Activated gamma-delta T cell (primary cell): ENCODE measurements around the gene KIF21B.
A peak's percentile ranks its signal among the peaks of the same experiment; 100 is the strongest.

ENCODE experiments used
- DNase-seq: peaks from one replicate; lab custom pipeline; 2025; lab: John Stamatoyannopoulos, UW
- total RNA-seq, 2 donors: gene quantifications; one replicate each; lab custom pipeline; 2026; lab: John Stamatoyannopoulos, UW

KIF21B gene, protein sequence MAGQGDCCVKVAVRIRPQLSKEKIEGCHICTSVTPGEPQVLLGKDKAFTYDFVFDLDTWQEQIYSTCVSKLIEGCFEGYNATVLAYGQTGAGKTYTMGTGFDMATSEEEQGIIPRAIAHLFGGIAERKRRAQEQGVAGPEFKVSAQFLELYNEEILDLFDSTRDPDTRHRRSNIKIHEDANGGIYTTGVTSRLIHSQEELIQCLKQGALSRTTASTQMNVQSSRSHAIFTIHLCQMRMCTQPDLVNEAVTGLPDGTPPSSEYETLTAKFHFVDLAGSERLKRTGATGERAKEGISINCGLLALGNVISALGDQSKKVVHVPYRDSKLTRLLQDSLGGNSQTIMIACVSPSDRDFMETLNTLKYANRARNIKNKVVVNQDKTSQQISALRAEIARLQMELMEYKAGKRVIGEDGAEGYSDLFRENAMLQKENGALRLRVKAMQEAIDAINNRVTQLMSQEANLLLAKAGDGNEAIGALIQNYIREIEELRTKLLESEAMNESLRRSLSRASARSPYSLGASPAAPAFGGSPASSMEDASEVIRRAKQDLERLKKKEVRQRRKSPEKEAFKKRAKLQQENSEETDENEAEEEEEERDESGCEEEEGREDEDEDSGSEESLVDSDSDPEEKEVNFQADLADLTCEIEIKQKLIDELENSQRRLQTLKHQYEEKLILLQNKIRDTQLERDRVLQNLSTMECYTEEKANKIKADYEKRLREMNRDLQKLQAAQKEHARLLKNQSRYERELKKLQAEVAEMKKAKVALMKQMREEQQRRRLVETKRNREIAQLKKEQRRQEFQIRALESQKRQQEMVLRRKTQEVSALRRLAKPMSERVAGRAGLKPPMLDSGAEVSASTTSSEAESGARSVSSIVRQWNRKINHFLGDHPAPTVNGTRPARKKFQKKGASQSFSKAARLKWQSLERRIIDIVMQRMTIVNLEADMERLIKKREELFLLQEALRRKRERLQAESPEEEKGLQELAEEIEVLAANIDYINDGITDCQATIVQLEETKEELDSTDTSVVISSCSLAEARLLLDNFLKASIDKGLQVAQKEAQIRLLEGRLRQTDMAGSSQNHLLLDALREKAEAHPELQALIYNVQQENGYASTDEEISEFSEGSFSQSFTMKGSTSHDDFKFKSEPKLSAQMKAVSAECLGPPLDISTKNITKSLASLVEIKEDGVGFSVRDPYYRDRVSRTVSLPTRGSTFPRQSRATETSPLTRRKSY (N-terminal part only)
- 296 to 303 reads per million in 2 donors for total RNA-seq

GRCh38 chr1:201023517-201023902 is at the start of gene KIF21B:
KIF21B (minus strand) TSS chr1:201023714; CDS start chr1:201023383, 331 bp downstream.
- peak; percentile 89 for DNase-seq

DNA sequence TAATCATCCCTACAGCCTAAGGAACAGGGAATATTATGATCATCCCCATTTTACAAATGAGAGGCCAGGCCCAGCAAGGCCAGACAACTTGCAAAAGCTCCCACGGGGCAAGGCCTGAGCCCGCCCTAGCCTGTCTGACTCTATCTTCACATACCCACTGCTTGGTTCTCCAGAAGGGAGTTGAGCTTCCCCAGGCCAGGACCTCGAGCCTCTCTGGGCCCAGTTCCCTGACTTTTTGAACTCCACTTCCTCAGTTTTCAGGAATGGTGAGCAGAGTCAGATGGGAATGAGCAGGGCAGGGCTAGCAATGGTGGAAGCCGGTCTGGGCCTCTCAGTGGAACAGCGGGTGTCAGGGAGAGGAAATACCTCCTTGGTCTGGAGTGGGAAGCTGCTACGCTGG is 49.4 kb upstream of the KIF21B start:
- no peak for DNase-seq

DNA sequence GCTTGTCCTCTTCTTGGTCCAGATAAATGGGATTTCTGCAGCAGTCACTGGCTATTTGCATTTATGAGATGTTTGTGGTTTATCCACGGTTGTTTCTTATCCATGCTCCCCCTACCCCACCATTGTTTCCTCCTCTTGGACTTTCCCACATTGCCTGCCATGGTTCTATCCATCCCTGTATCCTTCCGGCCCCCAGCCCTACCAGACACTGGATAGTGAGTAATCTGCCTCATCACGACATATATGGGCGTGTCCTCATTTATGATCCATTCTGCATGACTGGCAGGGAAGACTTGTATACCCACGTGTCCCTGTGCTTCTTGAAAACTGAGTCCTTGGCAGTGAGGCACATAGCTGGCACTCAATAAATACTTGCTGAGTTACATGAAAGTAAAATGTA is 48.6 kb upstream of the KIF21B start:
- no peak for DNase-seq

DNA sequence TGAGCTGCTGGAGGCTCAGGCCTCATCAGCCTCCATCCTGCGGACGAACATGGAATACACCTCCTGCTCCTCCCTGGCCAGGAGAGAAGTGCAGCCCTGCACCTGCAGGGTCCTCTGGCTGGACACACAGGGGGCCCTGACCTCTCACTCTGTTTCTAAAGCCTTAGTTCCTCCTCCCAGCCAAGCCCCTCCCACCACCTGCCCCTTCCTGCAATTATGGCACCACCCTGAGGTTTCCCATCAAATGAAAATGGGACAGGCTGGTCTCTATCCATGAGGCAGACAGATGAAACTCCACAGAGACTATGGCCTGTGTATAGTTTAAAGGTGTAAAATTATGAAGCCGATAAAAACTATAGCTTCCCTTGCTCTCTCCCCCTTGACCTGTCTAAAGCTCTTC is 46.1 kb upstream of the KIF21B start:
- no peak for DNase-seq

- DNase-seq: no peak
Measured at GRCh38 chr1:201068976-201069375, 45.5 kb upstream of the KIF21B start.

DNA sequence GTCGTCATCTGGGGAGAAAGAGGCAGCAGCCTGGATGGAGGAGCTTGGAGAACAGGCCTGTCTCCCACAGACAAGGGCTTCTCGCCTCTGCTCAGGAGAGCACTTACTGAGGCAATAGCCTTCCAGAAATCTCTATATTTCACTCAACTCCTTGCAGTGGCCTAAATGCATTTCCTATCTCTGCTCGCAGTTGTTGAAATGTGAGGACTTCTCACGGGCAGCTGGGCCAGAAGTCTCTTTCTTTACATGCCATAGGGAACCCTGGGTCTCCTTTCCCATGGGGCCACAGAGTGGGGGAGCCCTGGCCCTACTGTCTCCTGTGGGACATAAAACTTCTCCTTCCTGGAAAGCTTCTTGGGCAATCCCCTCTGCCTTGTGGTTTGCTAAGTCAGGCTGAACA is 43.5 kb upstream of the KIF21B start:
- DNase-seq: no peak

- no peak for DNase-seq
Measured at GRCh38 chr1:201065686-201066085, 42.2 kb upstream of the KIF21B start.

DNA sequence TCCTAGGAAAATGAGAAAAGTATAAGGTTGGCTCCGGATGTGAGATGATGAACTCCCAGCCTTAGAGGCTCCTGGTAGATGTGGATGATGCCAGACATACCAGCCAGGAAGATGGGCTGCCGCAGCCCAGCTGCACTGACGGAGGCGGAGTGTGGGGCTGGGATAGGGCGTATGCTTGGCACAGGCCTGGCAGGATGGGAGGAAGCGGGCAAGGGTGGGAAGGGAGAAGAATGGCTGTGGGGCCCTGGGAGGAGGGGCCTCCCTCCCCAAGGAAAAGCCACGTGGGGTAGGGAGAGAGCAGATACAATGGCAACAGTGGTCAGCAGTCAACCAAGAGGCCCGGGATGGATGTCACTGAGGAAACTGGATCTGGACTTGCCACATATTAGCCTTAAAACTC is 41.3 kb upstream of the KIF21B start:
- DNase-seq: no peak

- DNase-seq: no peak
Measured at GRCh38 chr1:201063145-201063544, 39.6 kb upstream of the KIF21B start.

DNA sequence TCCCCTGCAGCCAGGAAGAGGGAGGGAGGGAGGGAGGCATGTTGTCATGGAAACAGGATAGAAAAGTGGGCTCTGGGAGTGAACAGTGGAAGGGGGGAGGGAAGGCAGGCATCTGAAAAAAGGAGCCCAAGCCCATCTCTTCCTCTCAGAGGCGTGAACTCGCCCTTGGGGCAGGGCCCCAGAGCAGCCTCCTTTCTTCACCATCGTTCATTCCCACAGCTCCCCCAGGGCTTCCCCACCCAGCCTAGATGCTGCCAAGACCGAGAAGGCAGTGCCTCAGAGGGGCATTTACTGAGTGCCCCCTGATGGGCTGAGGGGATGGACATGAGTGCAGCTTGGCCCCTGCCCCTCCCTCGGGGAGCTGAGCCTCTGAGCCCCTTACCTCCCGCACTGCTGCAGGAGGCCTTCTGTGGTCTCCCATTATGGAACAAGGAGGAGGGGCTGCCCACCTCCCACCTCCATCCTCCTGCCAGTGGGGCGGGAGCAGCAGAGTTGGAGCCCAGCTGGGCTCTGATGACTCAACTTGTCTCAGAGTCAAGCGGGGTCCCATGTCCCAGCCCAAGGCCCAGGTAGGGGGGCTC is 39.1 kb upstream of the KIF21B start:
- DNase-seq: no peak

GRCh38 chr1:201061886-201062285 is 38.4 kb upstream of the KIF21B start:
- DNase-seq: no peak

- no peak for DNase-seq
Measured at GRCh38 chr1:201061049-201061448, 37.5 kb upstream of the KIF21B start.

- DNase-seq: no peak
Measured at GRCh38 chr1:201060586-201060985, 37.1 kb upstream of the KIF21B start.

GRCh38 chr1:201059871-201060555 is 36.5 kb upstream of the KIF21B start:
- DNase-seq: no peak

GRCh38 chr1:201059401-201059800 is 35.9 kb upstream of the KIF21B start:
- no peak for DNase-seq

GRCh38 chr1:201054091-201054543 is 30.6 kb upstream of the KIF21B start:
- no peak for DNase-seq

- DNase-seq: no peak
Measured at GRCh38 chr1:201053155-201053860, 29.8 kb upstream of the KIF21B start.

- no peak for DNase-seq
Measured at GRCh38 chr1:201051399-201051798, 27.9 kb upstream of the KIF21B start.

DNA sequence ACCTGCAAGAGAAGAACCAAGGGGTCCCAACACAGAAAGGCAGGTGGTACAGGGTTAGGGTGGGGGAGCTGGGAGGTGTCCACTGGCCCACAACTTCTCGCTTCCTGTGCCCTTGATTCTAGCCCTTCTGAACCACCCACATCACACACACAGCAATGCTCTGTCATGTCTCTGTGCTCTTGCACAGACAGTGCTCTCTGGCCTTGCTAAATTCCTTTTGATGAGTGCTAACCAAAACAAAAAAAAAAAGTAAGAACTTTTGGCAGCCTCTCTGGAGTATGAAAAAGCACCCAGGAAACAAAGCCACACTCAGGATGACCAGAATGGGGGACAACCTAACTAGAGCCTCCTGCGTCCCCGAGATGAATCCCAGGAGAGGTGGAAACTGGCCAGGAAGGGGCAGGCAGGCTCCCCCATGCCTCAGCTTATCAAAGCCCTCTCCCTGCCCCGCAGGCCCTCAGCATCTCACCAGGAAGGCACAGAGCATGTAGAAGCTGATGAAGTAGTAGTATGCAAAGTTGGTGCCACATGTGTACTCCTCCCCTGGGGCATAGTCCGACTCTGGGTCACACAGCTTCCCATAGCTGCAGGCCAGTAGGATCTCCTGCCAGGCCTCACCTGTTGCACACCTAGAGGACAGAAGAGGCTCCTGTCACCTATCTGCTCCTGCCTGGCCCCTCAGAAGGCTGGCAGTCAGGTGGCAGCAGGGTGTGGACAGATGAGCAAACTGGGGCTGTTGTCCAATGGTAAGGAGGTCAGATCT is 27.2 kb upstream of the KIF21B start:
- no peak for DNase-seq
